DND-41 (cell line): Measurements from ENCODE around the gene DFFB.

Experiments
- EZH2 ChIP-seq: IDR thresholded peaks from 3 replicates; pipeline ENCODE4 v1.6.1; 2012; ENCODE audit warnings: borderline replicate concordance, low read depth, mild to moderate bottlenecking, moderate library complexity, low read length, inconsistent platforms; ENCODE audit not compliant: severe bottlenecking
- TF ChIP-seq, protein P1 (sequence below): IDR thresholded peaks from 2 replicates; pipeline ENCODE4 v1.5.1; 2012; ENCODE audit warnings: borderline replicate concordance, low read length, moderate library complexity, mild to moderate bottlenecking; ENCODE audit not compliant: poor library complexity, severe bottlenecking; ENCODE audit errors: extremely low read depth

DNA sequence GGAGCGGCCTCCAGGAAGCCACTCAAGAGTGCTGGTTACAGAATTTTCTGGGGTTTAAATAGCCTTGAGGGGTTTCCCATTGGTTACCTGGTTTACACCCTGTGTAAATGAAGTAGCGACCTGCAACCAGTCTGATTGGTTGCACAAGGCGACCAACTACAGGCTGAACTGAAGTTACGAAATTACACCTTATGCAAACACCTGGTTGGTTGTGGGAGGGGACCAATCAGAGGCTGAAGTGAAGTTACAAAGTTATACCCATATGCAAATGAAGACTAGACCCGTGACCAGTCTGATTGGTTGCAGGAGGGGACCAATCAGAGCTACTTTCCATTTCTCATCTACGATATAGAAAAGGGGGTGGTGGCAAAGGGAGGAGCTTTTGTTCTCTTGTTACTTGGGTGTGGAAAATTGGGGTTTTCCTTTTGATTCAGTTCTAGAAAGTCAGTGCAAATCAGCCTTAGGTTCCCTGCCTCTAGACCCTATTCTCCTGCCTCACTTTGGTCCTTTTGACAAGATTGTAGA is 65.0 kb downstream of the DFFB start:
- TF ChIP-seq, protein P1, sequence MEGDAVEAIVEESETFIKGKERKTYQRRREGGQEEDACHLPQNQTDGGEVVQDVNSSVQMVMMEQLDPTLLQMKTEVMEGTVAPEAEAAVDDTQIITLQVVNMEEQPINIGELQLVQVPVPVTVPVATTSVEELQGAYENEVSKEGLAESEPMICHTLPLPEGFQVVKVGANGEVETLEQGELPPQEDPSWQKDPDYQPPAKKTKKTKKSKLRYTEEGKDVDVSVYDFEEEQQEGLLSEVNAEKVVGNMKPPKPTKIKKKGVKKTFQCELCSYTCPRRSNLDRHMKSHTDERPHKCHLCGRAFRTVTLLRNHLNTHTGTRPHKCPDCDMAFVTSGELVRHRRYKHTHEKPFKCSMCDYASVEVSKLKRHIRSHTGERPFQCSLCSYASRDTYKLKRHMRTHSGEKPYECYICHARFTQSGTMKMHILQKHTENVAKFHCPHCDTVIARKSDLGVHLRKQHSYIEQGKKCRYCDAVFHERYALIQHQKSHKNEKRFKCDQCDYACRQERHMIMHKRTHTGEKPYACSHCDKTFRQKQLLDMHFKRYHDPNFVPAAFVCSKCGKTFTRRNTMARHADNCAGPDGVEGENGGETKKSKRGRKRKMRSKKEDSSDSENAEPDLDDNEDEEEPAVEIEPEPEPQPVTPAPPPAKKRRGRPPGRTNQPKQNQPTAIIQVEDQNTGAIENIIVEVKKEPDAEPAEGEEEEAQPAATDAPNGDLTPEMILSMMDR, result no peak
- no peak for TF ChIP-seq EZH2
